ENCODE measurements around the gene TRIP4.
"Not testable (repeated sequence)": the region's sequence is repeated elsewhere in the genome, so short reads cannot be mapped to it uniquely, and the experiment has no call there.

Gene TRIP4

DNA sequence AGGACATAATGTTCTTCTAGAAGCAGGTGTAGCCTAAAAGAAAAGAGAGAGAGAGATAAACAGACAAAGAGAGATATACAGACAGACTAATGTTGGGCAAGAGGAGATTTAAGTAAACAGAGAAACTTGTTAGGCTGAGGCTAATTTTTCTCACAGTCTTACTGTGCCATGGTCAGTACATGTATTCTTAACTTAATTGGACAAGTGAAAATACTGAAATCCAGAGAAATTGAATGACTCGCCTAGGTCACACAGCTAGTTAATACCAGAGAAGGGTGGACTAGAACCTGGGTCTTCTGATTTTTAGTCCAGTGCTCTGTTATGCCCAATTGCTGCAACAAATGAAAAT lies 66.0 kb downstream of the TRIP4 start:
- DNase-seq: no peak

- DNase-seq: no peak
Measured at GRCh38 chr15:64454282-64454681, 66.6 kb downstream of the TRIP4 start.

- DNase-seq: no peak
Measured at GRCh38 chr15:64455961-64456371, 68.3 kb downstream of the TRIP4 start.

GRCh38 chr15:64456634-64457108 lies 69.0 kb downstream of the TRIP4 start:
- DNase-seq: no peak

- DNase-seq: no peak
Measured at GRCh38 chr15:64459066-64459781, 71.6 kb downstream of the TRIP4 start.

- DNase-seq: peak; percentile 95
Measured at GRCh38 chr15:64460206-64460723, 72.6 kb downstream of the TRIP4 start, which contains the start of gene ZNF609. TSS of gene ZNF609 (plus strand) at chr15:64460578. CDS start at chr15:64499420, 38,842 bp downstream.

DNA sequence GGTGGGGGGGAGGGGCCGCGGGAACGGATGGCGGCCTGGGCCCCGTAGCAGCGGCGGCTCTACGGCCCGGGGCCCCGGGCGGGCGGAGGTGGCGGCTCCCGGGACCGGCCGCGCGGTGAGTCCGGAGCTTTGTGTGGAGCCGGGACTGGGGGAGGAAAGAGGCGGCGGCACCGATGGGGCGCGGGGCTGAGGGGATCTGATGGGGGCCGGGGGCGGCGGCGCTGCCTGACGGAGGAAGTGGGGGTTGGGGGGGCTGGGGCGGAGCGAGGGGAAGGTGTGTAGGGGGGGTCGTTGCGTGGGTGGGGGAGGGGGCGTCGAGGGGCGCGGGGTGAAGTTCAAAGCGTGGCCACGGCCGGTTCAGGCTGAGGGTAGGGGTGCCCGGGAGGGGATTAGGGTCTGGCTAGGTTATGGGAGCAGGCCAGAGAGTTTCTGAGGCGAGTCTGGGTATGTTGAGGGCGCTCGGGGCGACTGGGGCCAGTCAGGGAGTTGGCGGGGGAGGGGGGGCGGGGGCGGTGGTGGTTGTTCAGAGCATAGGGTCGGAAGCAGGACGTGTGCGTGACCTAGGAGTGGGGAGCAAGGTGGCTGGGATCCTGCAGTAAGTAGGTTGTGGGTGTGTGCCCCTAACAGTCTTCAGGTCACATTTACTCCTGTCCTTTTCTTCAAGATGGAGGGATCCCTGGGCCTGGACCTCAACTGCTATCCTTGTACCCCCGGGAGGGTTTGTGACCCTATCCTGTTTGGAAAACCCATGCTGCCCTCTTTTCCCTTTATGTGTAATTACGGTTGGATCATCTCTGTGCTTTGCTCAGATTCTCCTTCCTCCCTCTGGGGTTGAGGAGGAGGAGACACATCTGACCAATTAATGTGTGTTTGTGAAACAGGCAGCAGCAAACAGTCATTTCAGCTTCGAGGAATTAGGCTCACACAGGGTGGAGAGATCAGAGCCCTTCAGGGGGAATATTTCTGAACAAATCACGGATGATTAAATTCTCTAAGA lies 73.4 kb downstream of the TRIP4 start:
- DNase-seq: peak; percentile 85

DNA sequence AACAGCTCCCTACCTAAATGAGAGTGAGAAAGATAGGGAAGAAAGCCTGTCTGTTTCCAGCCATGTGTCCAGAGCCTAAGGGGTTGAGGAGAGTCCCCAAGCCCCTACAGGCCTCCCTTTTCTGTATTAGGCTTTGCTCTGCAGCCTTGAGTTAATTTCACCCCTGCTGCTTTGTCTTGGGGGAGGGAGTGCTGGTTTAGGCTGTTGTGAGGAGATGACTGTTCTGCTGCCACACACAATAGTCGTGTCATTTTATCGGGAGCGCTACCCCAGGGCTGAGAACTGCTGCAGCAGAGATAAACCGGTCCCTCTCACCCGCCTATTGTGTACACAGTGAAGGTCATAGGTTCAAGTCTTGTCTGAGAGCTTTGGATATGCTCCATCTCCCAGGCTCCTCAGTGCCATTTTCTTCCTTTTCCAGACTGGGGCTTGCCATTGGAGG lies 74.1 kb downstream of the TRIP4 start:
- DNase-seq: peak; percentile 27

DNA sequence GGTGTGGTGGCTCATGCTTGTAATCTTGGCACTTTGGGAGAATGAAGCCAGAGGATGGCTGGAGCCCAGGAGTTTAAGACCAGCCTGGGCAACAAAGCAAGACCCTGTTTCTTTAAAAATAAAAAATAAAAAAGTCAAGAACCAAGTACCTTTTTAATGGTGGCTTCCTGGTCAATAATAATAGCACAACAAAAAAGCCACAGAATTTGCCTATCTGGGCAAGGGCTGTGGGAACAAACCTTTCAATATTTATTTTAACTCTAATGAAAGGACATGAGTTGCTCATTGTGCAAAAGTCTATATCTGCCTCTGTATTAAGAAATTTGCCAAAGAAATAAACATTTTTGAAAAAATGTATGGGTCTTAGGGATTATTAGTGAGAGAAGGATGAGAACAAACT lies 74.9 kb downstream of the TRIP4 start:
- no peak for DNase-seq

GRCh38 chr15:64464276-64465005 lies 76.8 kb downstream of the TRIP4 start:
- peak; percentile 21 for DNase-seq

DNA sequence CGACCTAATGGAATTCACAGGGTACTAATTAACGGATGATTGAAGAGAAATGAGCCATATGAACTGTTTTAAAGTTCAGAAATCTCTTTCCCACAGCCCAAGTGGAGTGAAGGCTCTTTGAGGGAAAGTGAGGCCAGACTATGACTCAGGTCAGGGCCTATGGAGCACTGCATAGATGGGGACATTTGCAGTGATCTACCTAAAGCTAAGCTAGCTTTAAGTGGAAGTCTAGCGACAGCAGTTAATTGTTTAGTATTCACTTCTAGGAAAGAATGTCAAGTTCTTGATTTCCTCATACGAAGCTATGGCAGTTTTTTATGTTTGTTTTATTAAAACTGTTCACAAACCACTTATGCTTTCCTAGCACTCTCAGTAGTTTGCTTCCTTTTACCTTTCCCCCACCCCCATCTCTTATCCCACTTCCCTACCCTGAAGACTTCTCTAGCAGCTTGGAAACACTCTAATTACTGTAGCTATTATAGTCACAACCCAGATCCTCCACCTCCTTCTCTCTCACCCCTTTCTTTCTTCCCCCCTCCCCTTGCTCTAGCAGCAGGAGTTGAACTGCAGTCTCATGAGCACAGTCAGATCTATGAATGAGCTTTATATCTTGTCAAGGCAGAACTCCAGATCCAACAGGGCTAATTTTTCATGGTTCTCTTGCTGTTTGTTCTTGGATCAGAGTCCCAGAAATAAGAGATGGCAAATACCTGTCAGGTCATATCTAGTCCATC lies 78.9 kb downstream of the TRIP4 start:
- no peak for DNase-seq

- DNase-seq: no peak
Measured at GRCh38 chr15:64472161-64472560, 84.5 kb downstream of the TRIP4 start.

DNA sequence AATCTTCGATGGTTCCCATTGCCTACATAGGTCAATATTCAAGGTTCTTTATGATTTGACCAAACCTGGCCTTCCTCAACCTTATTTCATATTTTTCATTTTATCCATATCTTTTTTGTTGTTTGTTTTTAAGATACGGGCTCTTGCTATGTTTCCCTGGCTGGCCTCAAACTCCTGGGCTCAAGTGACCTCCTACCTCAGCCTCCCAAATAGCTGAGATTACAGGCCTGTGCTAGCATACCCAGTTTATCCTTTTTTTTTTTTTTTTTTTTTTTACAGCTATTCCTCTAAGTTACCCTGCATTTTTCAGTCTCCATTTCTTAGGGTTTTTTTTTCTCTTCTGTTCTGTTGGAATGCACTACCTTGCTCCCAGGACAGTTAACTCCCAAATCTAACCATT lies 87.2 kb downstream of the TRIP4 start:
- DNase-seq: no peak

GRCh38 chr15:64476550-64476949 lies 88.9 kb downstream of the TRIP4 start:
- DNase-seq: no peak

DNA sequence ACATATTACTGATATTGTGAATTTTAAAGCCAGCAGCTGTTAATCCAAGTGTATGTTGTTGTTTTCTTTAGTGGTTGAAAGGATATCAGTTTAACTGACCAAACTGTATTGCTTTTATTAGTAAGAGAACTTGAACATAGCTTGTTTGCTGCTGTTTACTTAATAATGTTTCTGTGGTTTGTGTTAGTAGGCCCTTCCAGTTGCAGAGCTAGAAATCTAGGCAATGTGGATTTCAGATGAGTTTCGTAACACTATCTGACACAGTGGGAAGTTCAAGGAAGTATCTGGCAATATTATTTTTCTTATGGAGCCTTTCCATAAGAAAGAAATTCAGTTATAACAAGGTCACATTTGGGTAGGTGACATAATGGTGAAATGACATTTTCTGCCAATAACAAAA lies 91.2 kb downstream of the TRIP4 start:
- DNase-seq: no peak

DNA sequence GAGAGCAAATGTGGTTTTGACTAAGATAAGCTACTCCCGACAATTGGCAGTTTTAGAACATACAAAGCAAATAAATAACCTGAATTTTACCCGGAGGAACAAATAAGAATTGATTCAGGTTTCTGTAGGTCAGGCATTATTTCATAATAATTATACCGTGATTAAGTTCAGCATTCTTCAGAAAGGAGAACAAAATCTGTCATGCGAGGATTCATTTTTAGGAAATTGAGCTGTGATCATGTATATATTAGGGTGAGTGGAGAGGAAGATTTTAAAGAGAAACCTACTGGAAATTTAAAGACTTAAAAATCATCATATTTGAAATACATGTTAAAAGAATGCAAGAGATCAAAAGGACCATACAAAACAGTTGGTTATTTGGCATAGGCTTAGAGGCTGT lies 93.3 kb downstream of the TRIP4 start:
- no peak for DNase-seq

DNA sequence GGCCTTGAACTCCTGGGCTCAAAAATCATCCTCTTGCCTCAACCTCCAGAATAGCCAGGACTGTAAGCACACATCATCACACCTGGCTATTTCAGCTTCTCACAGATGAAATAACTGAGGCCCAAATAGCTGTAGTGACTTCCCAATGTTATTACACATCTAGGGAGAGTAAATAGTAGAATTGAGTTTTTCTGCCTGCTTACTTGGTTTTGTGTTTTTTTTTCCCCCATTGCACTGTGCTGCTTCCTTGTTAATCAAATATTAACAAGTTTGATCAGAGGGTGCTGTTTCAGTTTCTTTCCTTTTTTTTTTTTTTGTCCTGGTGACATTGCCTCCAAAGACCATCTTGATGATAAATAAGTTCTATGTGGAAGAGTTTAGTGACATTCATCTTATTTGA lies 96.1 kb downstream of the TRIP4 start:
- DNase-seq: no peak

- DNase-seq: no peak
Measured at GRCh38 chr15:64485796-64486195, 98.2 kb downstream of the TRIP4 start.

DNA sequence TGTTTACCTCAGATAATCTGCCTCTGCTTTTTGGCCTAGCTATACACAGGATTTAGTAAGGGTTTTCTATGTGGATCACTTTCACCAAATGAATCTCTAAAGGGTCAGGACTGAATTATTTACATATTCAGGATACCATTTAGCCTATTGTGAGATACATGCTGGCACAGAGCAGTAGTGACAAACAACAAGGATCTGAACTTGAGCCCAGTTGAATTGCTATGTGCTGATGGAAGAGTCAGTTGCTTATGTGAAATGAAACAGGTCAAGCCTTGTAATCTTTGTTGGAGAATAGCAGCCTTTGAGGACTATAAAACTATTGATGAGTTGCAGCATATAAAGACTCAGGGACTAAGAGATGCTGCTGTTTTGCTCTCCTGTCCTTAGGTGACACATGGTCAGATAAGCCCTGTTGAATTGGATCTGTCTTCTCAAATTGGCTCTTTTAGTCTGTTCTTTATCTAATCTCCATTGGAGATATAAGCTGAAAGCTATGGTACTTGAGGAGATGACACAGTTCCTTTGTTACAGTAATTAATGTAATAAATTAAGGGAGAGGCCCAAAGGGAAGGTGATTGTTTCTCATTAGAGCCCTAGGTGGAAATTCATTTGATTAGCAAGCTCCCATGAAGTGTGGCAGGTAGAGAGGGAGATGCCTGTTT lies 103.1 kb downstream of the TRIP4 start:
- DNase-seq: no peak

GRCh38 chr15:64493641-64494040 lies 106.0 kb downstream of the TRIP4 start:
- DNase-seq: no peak

GRCh38 chr15:64495968-64496367 lies 108.3 kb downstream of the TRIP4 start:
- not testable (repeated sequence) for DNase-seq

Data from fibroblast of skin of right quadriceps (primary cell).